MM.1S (cell line): ENCODE results near the gene SLC45A2.

Experiments used
- DNase-seq: peaks from one replicate; pipeline ENCODE4 v3.0.0-alpha.2; 2015
- H2AFZ ChIP-seq: fragments of 300-600 bp; sonication (generic); 2 replicates; pipeline ENCODE4 v1.6.0; 2016; ENCODE audit warnings: antibody characterized with exemption, low read length
- H3F3A ChIP-seq: fragments of 300-600 bp; sonication (generic); 2 replicates; pipeline ENCODE4 v1.6.1; 2016; ENCODE audit warnings: mild to moderate bottlenecking, antibody characterized with exemption, low read length, moderate library complexity, mixed read lengths; ENCODE audit not compliant: insufficient read depth
- H3K27ac ChIP-seq: fragments of 300-600 bp; sonication (generic); 2 replicates; pipeline ENCODE4 v1.5.1; 2016; ENCODE audit warnings: mild to moderate bottlenecking, low read length
- H3K27me3 ChIP-seq: fragments of 300-600 bp; sonication (generic); replicated peaks from 2 replicates; pipeline ENCODE4 v1.6.0; 2016; ENCODE audit warnings: low read length; ENCODE audit not compliant: insufficient read depth
- H3K36me3 ChIP-seq: fragments of 300-600 bp; sonication (generic); replicated peaks from 2 replicates; pipeline ENCODE4 v1.6.1; 2016; ENCODE audit warnings: mild to moderate bottlenecking, low read length, mixed read lengths; ENCODE audit not compliant: insufficient read depth
- H3K4me1 ChIP-seq: fragments of 300-600 bp; sonication (generic); 2 replicates; pipeline ENCODE4 v1.6.1; 2016; ENCODE audit warnings: low read length, mixed read lengths
- H3K4me2 ChIP-seq: fragments of 300-600 bp; sonication (generic); 2 replicates; pipeline ENCODE4 v1.6.0; 2016; ENCODE audit warnings: low read depth, low read length
- H3K4me3 ChIP-seq: fragments of 300-600 bp; sonication (generic); 2 replicates; pipeline ENCODE4 v1.5.1; 2016; ENCODE audit warnings: low read length, mixed read lengths
- H3K79me2 ChIP-seq: fragments of 300-600 bp; sonication (generic); 2 replicates; pipeline ENCODE4 v1.6.1; 2016; ENCODE audit warnings: mixed run types, low read length, mixed read lengths
- H3K9ac ChIP-seq: fragments of 300-600 bp; sonication (generic); 2 replicates; pipeline ENCODE4 v1.6.1; 2016; ENCODE audit warnings: low read length, mixed read lengths
- H3K9me2 ChIP-seq: fragments of 300-600 bp; sonication (generic); replicated peaks from 2 replicates; pipeline ENCODE4 v1.6.1; 2016; ENCODE audit warnings: mild to moderate bottlenecking, low read length, mixed read lengths; ENCODE audit not compliant: insufficient read depth
- H3K9me3 ChIP-seq: fragments of 300-600 bp; sonication (generic); replicated peaks from 2 replicates; pipeline ENCODE4 v1.6.1; 2016; ENCODE audit warnings: mild to moderate bottlenecking, low read length, mixed read lengths; ENCODE audit not compliant: insufficient read depth
- H4K20me1 ChIP-seq: fragments of 300-600 bp; sonication (generic); 2 replicates; pipeline ENCODE4 v1.6.1; 2016; ENCODE audit warnings: mild to moderate bottlenecking, low read length, moderate library complexity, mixed read lengths; ENCODE audit not compliant: insufficient read depth
- EZH2 ChIP-seq: fragments of 300-600 bp; sonication (generic); optimal IDR thresholded peaks from 2 replicates; pipeline ENCODE3; 2017; ENCODE audit warnings: low read depth, mild to moderate bottlenecking, antibody characterized with exemption, low read length, mixed read lengths
- EZH2phosphoT487 ChIP-seq: fragments of 300-600 bp; sonication (generic); IDR thresholded peaks from 2 replicates; pipeline ENCODE4 v1.6.1; 2018; ENCODE audit warnings: antibody characterized with exemption, low read length
- TF ChIP-seq, protein P1 (sequence below): fragments of 300-600 bp; sonication (generic); IDR thresholded peaks from 2 replicates; pipeline ENCODE4 v1.5.1; 2016; ENCODE audit warnings: antibody characterized with exemption, low read length, mixed read lengths

The SLC45A2 gene

DNA sequence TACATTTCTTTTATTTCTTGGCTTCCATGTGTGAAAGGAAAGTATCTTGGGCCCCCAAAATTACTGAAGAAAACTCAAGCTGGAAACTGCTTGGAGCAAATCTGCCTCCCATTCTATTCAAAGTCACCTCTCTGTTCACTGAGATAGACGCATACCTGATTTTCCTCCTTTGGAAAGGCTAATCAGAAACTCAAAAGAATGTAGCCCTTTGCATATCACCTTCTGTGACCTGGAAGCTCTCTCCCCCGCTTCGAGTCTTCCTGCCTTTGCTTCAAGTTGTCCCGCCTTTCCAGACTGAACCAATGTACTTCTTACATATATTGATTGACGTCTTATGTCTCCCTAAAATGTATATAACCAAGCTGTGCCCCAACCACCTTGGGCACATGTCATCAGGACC, 53.4 kb downstream of the SLC45A2 start:
- no peak overlapping the region for H3K4me3 ChIP-seq
- H3K36me3 ChIP-seq = no peaks in the 10 kb centered on the region
- no peaks in the 10 kb centered on the region for H3K9me2 ChIP-seq
- no peak overlapping the region for H2AFZ ChIP-seq
- no peak overlapping the region for H3K27ac ChIP-seq
- no peaks in the 10 kb centered on the region for H3K79me2 ChIP-seq
- H3K4me1 ChIP-seq = peaks cover 21% of the 10 kb centered on the region
- no peaks in the 10 kb centered on the region for H4K20me1 ChIP-seq
- TF ChIP-seq EZH2phosphoT487 = no peak
- TF ChIP-seq, protein P1, sequence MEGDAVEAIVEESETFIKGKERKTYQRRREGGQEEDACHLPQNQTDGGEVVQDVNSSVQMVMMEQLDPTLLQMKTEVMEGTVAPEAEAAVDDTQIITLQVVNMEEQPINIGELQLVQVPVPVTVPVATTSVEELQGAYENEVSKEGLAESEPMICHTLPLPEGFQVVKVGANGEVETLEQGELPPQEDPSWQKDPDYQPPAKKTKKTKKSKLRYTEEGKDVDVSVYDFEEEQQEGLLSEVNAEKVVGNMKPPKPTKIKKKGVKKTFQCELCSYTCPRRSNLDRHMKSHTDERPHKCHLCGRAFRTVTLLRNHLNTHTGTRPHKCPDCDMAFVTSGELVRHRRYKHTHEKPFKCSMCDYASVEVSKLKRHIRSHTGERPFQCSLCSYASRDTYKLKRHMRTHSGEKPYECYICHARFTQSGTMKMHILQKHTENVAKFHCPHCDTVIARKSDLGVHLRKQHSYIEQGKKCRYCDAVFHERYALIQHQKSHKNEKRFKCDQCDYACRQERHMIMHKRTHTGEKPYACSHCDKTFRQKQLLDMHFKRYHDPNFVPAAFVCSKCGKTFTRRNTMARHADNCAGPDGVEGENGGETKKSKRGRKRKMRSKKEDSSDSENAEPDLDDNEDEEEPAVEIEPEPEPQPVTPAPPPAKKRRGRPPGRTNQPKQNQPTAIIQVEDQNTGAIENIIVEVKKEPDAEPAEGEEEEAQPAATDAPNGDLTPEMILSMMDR = no peak
- TF ChIP-seq EZH2 = no peak
- H3K9me3 ChIP-seq = no peaks in the 10 kb centered on the region
- no peaks in the 10 kb centered on the region for H3F3A ChIP-seq
- no peak overlapping the region for H3K4me2 ChIP-seq
- DNase-seq = no peak
- H3K9ac ChIP-seq = no peak overlapping the region
- H3K27me3 ChIP-seq = no peaks in the 10 kb centered on the region

DNA sequence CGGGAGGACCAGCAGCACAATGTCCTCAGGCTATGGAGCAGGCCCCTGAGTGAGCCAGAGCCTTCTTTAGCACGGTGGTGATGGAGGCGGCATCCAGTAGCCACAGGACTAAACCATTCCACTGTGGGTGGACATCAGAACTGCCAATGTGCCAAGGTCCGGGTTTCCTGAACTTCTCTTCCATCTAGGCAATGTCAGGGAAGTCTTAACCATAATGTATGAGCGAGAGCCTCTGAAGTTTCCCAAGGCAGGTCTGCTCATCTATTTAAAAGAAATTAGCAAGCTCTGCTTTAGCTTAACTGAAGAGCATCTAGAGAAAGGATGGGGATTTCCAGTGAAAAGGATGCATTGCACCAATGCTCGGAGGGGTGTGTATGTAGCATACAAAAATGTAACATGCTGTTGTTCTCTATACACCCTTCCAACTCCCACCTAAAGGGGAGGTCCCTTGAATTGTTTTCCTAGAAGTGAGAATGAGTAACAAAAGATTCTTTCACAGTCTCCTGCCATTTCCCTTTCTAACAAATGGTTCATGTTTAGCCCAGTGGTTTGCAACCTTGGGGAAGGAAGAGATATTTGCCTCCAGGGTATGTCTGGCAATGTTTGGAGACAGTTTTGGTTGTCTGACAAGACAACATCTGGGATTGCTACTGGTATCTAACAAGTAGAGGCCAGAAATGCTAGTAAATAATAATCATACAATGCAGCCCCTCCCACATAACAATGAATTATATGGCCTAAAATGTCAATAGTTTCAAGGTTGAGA, 54.4 kb downstream of the SLC45A2 start:
- no peaks in the 10 kb centered on the region for H3F3A ChIP-seq
- no peaks in the 10 kb centered on the region for H4K20me1 ChIP-seq
- peaks cover 21% of the 10 kb centered on the region for H3K4me1 ChIP-seq
- H3K36me3 ChIP-seq = no peaks in the 10 kb centered on the region
- H3K4me3 ChIP-seq = no peak overlapping the region
- no peaks in the 10 kb centered on the region for H3K9me3 ChIP-seq
- H3K79me2 ChIP-seq = no peaks in the 10 kb centered on the region
- H3K27ac ChIP-seq = no peak overlapping the region
- H3K9me2 ChIP-seq = no peaks in the 10 kb centered on the region
- H3K9ac ChIP-seq = no peak overlapping the region
- no peaks in the 10 kb centered on the region for H3K27me3 ChIP-seq
- H2AFZ ChIP-seq = no peak overlapping the region
- DNase-seq = no peak
- H3K4me2 ChIP-seq = no peak overlapping the region
- no peak for TF ChIP-seq EZH2
- TF ChIP-seq, protein P1 = no peak
- TF ChIP-seq EZH2phosphoT487 = no peak

DNA sequence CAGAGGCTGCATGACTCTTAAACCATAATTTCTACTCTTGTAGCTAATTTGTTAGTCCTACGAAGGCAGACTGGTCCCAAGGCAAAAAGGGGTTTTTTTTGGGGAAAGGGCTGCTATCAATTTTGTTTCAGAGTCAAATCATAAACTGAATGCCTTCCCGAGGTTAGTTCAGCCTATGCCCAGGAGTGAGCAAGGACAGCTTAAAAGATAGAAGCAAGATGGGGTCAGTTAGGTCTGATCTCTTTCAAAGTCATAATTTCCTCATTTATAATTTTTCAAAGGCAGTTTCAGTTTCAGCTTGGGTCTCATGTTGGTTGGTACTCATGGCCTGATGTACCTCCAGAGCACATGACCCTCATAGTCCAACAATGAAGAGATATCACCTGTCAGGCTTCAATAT, 56.2 kb downstream of the SLC45A2 start:
- H4K20me1 ChIP-seq = no peaks in the 10 kb centered on the region
- H3K9me3 ChIP-seq = no peaks in the 10 kb centered on the region
- no peak overlapping the region for H3K27ac ChIP-seq
- H3K79me2 ChIP-seq = no peaks in the 10 kb centered on the region
- no peak overlapping the region for H2AFZ ChIP-seq
- no peaks in the 10 kb centered on the region for H3F3A ChIP-seq
- no peak for DNase-seq
- TF ChIP-seq EZH2 = no peak
- TF ChIP-seq EZH2phosphoT487 = no peak
- TF ChIP-seq, protein P1 = no peak
- H3K4me1 ChIP-seq = peaks cover 11% of the 10 kb centered on the region
- H3K4me3 ChIP-seq = no peak overlapping the region
- no peak overlapping the region for H3K4me2 ChIP-seq
- H3K36me3 ChIP-seq = no peaks in the 10 kb centered on the region
- H3K27me3 ChIP-seq = no peaks in the 10 kb centered on the region
- H3K9me2 ChIP-seq = no peaks in the 10 kb centered on the region
- no peak overlapping the region for H3K9ac ChIP-seq
